Muscle layer of colon (tissue), 2 donors: ENCODE measurements around the gene VSTM2B.

Source experiments
- H3K27ac ChIP-seq: one replicate; pipeline ENCODE4 v1.7.0; 2013; ENCODE audit warnings: low read depth, mild to moderate bottlenecking, low read length, moderate library complexity
- H3K27me3 ChIP-seq, 2 donors: one replicate each; pipeline ENCODE4 v1.7.0; 2013; ENCODE audit warnings: low read length in 2 of 2, mild to moderate bottlenecking in 2 of 2; ENCODE audit not compliant: insufficient read depth in 2 of 2, control insufficient read depth in 1 of 2
- H3K36me3 ChIP-seq: one replicate; pipeline ENCODE4 v1.7.0; 2013; ENCODE audit warnings: mild to moderate bottlenecking, low read length; ENCODE audit not compliant: insufficient read depth
- H3K4me1 ChIP-seq: one replicate; pipeline ENCODE4 v1.7.0; 2013; ENCODE audit warnings: mild to moderate bottlenecking, low read length; ENCODE audit not compliant: insufficient read depth
- H3K4me3 ChIP-seq, 2 donors: one replicate each; pipeline ENCODE4 v1.7.0; 2013; ENCODE audit warnings: low read length in 2 of 2, low read depth in 1 of 2, mild to moderate bottlenecking in 1 of 2, moderate library complexity in 1 of 2
- H3K9ac ChIP-seq: one replicate; pipeline ENCODE4 v1.7.0; 2013; ENCODE audit warnings: low read length
- H3K9me3 ChIP-seq: one replicate; pipeline ENCODE4 v1.7.0; 2013; ENCODE audit warnings: mild to moderate bottlenecking, low read length
- donor health status: abdominal sarcoma.
- donor health status: Adenocarcinoma of cecum.

VSTM2B gene

DNA sequence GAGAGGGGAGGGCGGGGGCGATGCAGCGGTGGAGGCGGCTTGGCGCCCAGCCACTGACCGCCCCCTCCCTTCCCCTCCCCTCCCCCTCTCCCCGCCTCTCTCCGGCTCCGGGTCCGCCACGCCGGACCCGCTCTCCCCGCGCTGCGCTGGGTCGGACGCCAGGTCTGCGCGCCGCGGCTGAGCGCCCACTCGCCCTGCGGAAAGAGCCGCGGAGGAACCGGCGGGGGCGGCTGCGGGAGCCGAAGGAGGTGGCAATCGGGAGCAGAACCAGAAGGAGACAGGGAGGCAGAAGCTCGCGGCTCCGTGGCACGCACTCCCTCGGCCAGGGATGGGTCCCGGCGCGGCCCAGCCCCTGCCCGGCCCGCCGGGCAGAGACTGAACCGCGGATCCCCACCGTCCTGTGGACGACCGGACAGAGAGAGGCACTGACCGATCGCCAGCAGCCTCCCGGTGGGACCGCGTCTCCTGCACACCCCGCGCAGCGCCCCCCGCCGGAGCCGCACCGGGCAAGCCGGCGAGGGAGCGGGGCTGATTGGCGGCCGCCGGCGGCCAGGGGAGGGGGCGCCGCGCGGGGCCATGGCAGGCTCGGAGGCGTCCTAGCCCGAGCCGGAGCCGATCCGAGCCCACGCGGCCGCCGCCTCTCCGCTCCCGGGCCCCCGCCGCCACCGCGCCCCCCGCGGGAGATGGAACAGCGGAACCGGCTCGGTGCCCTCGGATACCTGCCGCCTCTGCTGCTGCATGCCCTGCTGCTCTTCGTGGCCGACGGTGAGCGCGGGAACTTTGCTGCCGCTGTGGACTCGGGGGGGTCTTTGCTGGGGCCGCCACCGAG, at the start of gene VSTM2B:
Gene VSTM2B (plus strand): TSS at position 94 of the 829 bp plus-strand sequence. CDS start 590 bp downstream, at position 684.
- no peaks in the 10 kb centered on the region for H3K36me3 ChIP-seq
- H3K4me1 ChIP-seq, result peaks cover 17% of the 10 kb centered on the region
- H3K9me3 ChIP-seq, result peaks cover 4% of the 10 kb centered on the region
- H3K9ac ChIP-seq, result no peak within 1 kb of the TSS
- no peak within 1 kb of the TSS for H3K4me3 ChIP-seq
- H3K27me3 ChIP-seq, result peaks cover 17 to 74% of the 10 kb centered on the region in 2 donors
- no peak within 1 kb of the TSS for H3K27ac ChIP-seq

DNA sequence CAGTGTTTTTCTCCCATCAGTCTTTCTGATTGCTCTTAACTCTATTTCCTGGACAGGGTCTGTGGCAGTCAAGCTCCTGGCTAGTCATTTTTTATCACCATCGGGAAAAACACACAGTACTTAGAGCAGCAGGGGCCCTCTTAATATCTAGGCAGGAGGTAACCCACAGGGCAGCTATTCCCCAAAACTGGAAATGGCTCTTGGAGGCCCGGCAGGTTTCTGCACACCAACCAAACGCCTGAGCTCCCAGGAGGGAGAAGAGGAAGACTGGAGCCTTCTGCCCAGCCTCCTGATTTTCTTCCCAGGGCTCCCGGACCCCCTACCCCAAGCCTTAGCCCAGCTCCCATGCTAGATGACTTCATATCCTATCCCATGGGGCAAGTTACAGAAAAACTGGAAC, 49.3 kb upstream of the VSTM2B start:
- Histone ChIP-seq H3K4me3 (no peak overlapping the region), H3K36me3 (no peaks in the 10 kb centered on the region), H3K9me3 (no peaks in the 10 kb centered on the region), H3K4me1 (no peaks in the 10 kb centered on the region), H3K27ac (no peak overlapping the region), H3K27me3 (peaks cover 0 to 5% of the 10 kb centered on the region in 2 donors), H3K9ac (no peak overlapping the region)

DNA sequence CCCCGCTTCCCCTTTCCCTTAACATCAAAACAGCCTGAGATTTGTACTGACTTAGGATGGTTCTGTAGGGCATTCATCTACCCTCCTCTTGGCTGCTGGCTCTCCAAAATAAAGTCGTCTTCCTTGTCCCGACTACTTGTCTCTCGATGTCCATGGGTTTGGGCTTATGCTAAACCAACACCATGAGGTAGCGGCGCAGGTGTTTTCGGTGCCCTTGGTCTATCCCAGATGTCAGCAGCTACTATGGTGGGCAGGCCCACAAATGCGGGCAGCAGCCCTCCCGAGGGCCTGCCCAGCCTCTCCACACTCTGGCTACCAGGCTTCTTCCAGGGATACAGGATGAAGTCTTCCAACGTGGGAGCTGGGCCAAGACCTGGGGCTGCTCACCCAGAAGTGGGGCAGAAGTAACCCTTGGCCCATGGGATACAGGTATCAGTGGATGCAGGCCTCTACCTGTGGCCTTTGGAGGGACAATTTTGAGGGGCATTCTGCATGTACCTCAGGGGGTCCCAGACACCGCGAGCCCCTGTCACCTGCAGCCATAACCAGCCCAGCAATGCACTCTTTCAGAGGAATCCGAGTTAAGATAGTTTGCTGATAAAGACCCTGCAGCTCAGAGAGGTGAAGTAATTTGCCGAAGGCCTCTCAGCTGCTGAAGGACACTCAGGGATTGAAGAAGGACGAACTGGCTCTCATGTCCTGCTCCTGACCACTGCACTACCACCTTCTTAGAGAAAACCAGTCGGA, 47.8 kb upstream of the VSTM2B start:
- Histone ChIP-seq H3K36me3 (no peaks in the 10 kb centered on the region), H3K27me3 (peaks cover 0 to 5% of the 10 kb centered on the region in 2 donors)

DNA sequence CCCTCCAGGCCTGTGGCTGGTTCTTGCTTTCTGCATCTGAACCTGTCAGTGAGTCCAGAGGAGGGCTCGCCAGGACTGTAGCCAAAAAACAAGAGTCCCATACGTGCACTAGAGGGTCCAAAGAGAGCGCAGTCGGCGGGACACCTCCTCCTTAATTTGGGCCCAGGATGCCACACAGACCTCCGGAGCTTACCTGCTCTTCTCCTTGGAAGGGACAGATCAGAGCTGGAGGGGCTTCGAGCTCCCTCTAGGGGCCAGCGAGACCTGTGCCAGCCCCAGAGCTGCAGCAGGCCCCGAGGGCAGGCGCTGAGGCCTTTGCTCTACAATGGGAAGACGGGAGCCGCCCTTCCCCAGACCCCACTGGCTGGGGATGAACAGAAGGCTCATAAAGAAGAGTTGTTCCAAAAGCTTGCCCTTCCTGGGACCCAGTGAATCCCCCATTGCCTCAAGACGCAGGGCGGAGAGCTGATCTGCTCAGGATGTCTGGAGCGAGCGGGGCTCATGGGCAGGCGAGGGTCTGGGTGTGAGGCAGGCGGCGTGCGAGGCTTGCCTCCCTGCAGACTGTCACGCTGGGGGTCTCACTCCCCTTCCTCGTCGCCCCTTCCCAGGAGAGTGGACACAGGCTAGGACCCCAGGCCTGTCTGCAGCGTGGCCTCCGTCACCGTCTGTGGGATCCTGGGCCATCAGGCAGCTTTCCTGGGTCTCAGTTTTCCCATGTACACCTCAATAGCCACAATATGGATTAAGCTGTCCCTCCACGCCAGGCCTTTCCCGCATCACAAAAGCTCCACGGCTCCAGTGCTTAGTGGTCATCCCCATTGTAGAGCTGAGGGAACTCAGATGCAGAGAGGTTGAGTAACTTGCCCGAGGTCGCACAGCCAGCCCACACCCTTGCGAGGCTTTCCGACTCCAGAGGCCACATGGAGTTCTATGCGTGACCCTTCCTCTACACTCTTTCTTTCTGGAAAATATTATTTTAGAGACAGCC, 46.9 kb upstream of the VSTM2B start:
- peaks cover 0 to 5% of the 10 kb centered on the region in 2 donors for H3K27me3 ChIP-seq
- no peak overlapping the region for H3K9ac ChIP-seq
- H3K4me1 ChIP-seq, result peaks cover 11% of the 10 kb centered on the region
- no peak overlapping the region for H3K4me3 ChIP-seq
- H3K36me3 ChIP-seq, result no peaks in the 10 kb centered on the region
- no peaks in the 10 kb centered on the region for H3K9me3 ChIP-seq
- no peak overlapping the region for H3K27ac ChIP-seq

More for the DNA sequence above, 47.8 kb upstream of the VSTM2B start:
- Histone ChIP-seq H3K9ac (no peak overlapping the region), H3K9me3 (no peaks in the 10 kb centered on the region), H3K4me3 (no peak overlapping the region), H3K27ac (no peak overlapping the region), H3K4me1 (peaks cover 8% of the 10 kb centered on the region)

DNA sequence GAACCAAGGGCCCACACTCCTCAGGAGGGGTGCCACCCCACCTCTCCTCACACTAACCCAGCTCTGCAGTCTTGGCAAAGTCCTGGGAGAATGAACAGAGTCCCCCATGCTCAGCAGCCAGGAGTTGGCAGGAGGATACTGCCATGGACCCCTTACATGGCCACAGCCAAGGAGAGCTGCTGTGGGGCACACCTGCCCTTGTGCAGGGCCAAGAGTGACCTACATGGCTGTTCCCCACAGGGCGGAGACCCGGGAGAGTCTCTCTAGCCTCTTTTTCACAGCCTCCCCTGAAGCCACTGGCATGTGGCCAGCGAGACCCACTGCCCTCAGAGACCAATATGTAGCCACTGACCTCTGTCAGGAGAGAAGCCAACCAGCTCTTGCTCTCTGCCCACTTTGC, 45.9 kb upstream of the VSTM2B start:
- Histone ChIP-seq H3K4me3 (no peak overlapping the region), H3K4me1 (peaks cover 11% of the 10 kb centered on the region), H3K27me3 (peaks cover 0 to 5% of the 10 kb centered on the region in 2 donors), H3K36me3 (no peaks in the 10 kb centered on the region), H3K9me3 (no peaks in the 10 kb centered on the region), H3K9ac (no peak overlapping the region), H3K27ac (no peak overlapping the region)

DNA sequence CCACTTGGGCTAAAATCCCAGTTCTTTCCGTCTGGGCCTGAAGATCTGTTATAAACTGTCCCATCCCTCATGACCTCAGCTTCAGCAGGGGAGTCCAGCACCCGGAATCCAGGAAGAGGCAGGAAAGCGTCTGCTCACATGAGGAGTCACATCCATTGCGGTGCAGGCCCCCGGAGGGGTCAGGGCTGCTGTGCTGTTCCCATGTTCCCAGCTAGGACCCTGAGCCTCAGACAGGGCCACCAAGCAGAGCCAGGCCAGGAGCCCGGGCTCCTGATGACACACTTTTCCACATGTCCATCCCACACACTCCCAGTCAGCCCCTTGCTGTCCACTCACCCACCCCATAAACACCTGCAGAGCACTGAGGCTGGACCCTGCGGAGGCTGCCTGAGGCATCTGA, 45.3 kb upstream of the VSTM2B start:
- no peak overlapping the region for H3K9ac ChIP-seq
- no peak overlapping the region for H3K4me3 ChIP-seq
- H3K9me3 ChIP-seq, result no peaks in the 10 kb centered on the region
- peaks cover 0 to 5% of the 10 kb centered on the region in 2 donors for H3K27me3 ChIP-seq
- H3K4me1 ChIP-seq, result peaks cover 11% of the 10 kb centered on the region
- H3K36me3 ChIP-seq, result no peaks in the 10 kb centered on the region
- no peak overlapping the region for H3K27ac ChIP-seq

DNA sequence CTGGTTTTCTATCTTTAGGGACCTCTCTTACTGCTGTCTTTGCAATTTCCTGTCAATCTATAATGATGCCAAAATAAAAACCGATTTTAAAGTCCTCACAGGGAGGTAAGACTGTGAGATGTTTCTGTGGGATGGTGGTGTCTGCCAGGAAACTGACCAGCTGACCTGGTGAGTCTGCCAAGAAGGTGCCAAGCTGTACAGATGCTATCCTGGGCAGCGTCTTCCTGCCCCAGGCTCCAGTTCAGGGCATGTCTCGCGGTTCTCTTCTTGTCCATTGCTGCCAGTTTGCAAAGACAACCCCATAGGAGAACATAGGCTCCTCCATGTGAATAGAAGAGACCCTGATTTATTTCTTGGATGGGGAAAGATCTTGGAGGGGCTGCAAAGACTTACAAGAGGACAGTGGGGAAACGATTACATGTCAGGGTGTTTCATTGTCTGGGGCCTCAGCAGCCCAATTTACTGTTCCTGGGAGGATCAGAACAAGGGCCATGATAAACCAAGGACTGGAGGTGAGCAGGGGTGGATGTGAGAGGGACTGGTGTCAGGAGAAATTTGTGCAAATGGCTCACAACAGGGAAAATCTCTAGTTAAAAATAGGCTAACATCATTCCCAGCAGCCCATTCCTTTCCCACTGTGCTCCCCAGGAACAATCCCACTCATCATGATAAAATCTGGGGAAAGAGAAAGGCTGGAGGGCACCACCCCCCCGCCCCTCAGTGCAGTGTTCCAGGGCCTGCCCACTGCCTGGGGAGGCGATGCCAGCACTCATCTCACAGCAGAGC, 42.7 kb upstream of the VSTM2B start:
- Histone ChIP-seq H3K9ac (no peak overlapping the region), H3K4me3 (no peak overlapping the region), H3K9me3 (no peaks in the 10 kb centered on the region), H3K27ac (no peak overlapping the region), H3K36me3 (no peaks in the 10 kb centered on the region), H3K4me1 (peaks cover 11% of the 10 kb centered on the region), H3K27me3 (peaks cover 0 to 5% of the 10 kb centered on the region in 2 donors)

DNA sequence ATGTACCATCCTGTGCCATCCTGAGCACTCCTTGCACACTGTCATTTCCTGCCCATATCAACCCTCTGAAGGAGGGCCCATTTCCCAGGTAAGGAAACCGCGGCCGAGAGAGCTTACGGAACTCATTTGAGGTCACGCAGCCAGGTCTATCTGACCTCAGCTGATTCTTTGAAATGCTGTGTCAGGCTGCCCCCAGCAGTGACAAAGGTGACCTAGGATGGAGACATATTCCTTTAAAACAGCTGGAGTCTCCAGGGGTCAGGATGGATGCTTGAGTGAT, 42.2 kb upstream of the VSTM2B start:
- H3K9ac ChIP-seq, result no peak overlapping the region
- H3K4me1 ChIP-seq, result peaks cover 11% of the 10 kb centered on the region
- H3K27me3 ChIP-seq, result peaks cover 0 to 2% of the 10 kb centered on the region in 2 donors
- H3K4me3 ChIP-seq, result no peak overlapping the region
- H3K36me3 ChIP-seq, result no peaks in the 10 kb centered on the region
- H3K9me3 ChIP-seq, result no peaks in the 10 kb centered on the region
- no peak overlapping the region for H3K27ac ChIP-seq

DNA sequence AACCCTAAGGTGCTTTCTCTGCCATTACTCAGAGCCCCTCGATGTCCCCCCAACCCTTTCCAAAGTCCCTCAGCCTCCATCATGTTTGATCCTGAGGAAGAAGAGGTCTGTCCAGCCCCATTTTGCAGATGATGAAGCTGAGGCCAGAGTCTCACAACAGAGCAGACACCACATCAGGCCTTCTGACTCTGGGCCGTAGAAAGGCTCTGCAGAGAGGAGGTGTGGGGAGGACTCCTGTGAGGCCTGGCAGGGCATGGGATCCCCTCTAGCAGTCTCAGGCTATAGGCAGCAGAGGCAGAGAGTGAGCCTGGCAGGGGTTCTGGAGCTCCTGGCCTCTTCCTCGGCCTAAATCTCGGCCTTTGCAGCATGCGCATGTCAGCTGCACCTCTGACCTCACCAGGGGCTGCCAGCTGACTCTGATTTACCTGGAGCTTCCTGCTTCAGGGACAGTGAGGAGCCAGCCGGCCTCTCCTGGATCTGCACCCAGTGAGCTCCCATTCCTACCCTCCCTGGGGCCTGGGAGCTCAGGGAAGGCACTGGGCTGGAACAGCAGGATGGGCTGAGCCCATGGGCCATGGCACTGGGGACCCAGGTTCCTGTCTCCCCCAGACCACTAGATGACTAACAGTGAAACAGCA, 41.7 kb upstream of the VSTM2B start:
- Histone ChIP-seq H3K4me1 (peaks cover 11% of the 10 kb centered on the region), H3K9ac (no peak overlapping the region), H3K36me3 (no peaks in the 10 kb centered on the region), H3K4me3 (no peak overlapping the region), H3K27ac (no peak overlapping the region), H3K9me3 (no peaks in the 10 kb centered on the region), H3K27me3 (no peaks in the 10 kb centered on the region)

DNA sequence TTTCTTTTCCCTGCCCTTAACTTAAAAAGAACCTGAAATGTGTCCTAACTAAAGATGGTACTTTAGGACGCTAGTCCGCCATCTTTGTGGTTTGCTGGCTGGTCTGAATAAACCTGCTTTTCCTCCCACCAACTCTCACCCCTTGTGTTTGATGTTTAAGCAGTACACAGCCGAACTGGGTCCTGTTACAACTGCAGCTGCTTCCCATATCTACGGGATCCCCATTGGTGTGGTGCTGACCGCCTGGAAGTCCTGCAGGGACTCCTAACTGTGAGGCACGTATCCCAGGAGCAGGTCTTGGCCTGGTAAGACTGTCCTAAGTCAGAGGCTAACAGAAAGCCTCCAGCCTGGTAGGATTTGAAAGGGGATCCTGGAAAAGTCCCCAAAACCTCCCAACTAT, 40.9 kb upstream of the VSTM2B start:
- Histone ChIP-seq H3K4me3 (no peak overlapping the region), H3K36me3 (no peaks in the 10 kb centered on the region), H3K27me3 (no peaks in the 10 kb centered on the region), H3K9me3 (no peaks in the 10 kb centered on the region), H3K27ac (no peak overlapping the region), H3K4me1 (peaks cover 11% of the 10 kb centered on the region), H3K9ac (no peak overlapping the region)
